ENCODE data around the gene PSME1. TPM values are rescaled to one million over a fixed set of nuclear protein-coding genes. Genes with fewer than 3 reads are reported as not detected.

The PSME1 gene
- polyA plus RNA-seq, 1 donor (not counting 4 experiments of a cell fraction or from before 2014, with no cell fraction given) = 75.1 TPM

DNA sequence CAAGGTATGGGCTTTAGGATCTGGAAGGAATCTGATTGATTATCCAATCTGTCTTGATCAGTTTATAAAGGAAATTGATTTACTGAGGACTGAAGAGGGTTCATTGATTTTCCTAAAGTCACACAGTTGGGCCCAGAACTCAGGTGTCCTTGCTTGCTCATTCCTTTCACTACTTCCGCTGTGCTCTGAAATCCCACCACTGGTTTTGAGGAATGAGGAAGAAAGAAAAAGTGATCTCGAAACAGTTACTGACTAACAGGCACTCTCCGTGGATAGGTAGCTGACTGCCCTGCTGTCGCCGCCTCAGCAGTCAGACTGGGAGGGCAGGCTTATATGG is 5.6 kb upstream of the PSME1 start, which contains the start of gene FITM1:
Gene FITM1 (plus strand): TSS at position 280 of the 337 bp plus-strand sequence. CDS start 905 bp downstream, outside the sequence.
- H3K9me3 ChIP-seq (ENCODE audit: control insufficient read depth, low read depth, low read length) = no peaks in the 10 kb centered on the region
- no peaks in the 10 kb centered on the region for H3K27me3 ChIP-seq (ENCODE audit: control insufficient read depth, extremely low read depth, insufficient read depth, low read length)
- no peaks in the 10 kb centered on the region for H3K79me2 ChIP-seq (ENCODE audit: control insufficient read depth, insufficient read depth, low read length)
- H3K27ac ChIP-seq (ENCODE audit: control insufficient read depth, insufficient read depth, low read length) = no peak within 1 kb of the TSS
- no peak within 1 kb of the TSS for H2AFZ ChIP-seq (ENCODE audit: control insufficient read depth, low read length)
- TF ChIP-seq, protein P1, sequence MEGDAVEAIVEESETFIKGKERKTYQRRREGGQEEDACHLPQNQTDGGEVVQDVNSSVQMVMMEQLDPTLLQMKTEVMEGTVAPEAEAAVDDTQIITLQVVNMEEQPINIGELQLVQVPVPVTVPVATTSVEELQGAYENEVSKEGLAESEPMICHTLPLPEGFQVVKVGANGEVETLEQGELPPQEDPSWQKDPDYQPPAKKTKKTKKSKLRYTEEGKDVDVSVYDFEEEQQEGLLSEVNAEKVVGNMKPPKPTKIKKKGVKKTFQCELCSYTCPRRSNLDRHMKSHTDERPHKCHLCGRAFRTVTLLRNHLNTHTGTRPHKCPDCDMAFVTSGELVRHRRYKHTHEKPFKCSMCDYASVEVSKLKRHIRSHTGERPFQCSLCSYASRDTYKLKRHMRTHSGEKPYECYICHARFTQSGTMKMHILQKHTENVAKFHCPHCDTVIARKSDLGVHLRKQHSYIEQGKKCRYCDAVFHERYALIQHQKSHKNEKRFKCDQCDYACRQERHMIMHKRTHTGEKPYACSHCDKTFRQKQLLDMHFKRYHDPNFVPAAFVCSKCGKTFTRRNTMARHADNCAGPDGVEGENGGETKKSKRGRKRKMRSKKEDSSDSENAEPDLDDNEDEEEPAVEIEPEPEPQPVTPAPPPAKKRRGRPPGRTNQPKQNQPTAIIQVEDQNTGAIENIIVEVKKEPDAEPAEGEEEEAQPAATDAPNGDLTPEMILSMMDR (optimal IDR thresholded peaks at IDR 0.05 in 1 of 3, IDR thresholded peaks at IDR 0.05 in 1 of 3, conservative IDR thresholded peaks at IDR 0.05 in 1 of 3; ENCODE audit: extremely low read depth in 1 of 3, insufficient read depth in 2 of 3, low read length in 3 of 3) = no peak
- TF ChIP-seq EZH2 (IDR thresholded peaks at IDR 0.05; ENCODE audit: low read length) = no peak
- H3K4me1 ChIP-seq (ENCODE audit: control insufficient read depth, extremely low read depth, insufficient read depth, low read length) = peaks cover 11% of the 10 kb centered on the region
- no peak within 1 kb of the TSS for H3K4me3 ChIP-seq (ENCODE audit: control insufficient read depth in 2 of 3, extremely low read depth in 1 of 3, insufficient read depth in 2 of 3, low read depth in 1 of 3, low read length in 3 of 3)
- no peak within 1 kb of the TSS for H3K4me2 ChIP-seq (ENCODE audit: control insufficient read depth, extremely low read depth, insufficient read depth, low read depth, low read length)
- DNase-seq (ENCODE audit: low read depth, low spot score) (no peak), FAIRE-seq (no peak)
- H3K36me3 ChIP-seq (ENCODE audit: control insufficient read depth in 2 of 2, extremely low read depth in 1 of 2, insufficient read depth in 2 of 2, low read length in 2 of 2) = no peaks in the 10 kb centered on the region
- no peaks in the 10 kb centered on the region for H3K9me1 ChIP-seq (ENCODE audit: control insufficient read depth, extremely low read depth, insufficient read depth, low read length)
- no peak within 1 kb of the TSS for H3K9ac ChIP-seq (ENCODE audit: control insufficient read depth, extremely low read depth, insufficient read depth, low read length)
- dilution Hi-C loops (cut with MboI; ENCODE audit: extremely low pct_ligation_motif_present, low sequenced_read_pairs) = no loop called here
- no peaks in the 10 kb centered on the region for H4K20me1 ChIP-seq (ENCODE audit: control insufficient read depth, extremely low read depth, insufficient read depth, low read length)

DNA sequence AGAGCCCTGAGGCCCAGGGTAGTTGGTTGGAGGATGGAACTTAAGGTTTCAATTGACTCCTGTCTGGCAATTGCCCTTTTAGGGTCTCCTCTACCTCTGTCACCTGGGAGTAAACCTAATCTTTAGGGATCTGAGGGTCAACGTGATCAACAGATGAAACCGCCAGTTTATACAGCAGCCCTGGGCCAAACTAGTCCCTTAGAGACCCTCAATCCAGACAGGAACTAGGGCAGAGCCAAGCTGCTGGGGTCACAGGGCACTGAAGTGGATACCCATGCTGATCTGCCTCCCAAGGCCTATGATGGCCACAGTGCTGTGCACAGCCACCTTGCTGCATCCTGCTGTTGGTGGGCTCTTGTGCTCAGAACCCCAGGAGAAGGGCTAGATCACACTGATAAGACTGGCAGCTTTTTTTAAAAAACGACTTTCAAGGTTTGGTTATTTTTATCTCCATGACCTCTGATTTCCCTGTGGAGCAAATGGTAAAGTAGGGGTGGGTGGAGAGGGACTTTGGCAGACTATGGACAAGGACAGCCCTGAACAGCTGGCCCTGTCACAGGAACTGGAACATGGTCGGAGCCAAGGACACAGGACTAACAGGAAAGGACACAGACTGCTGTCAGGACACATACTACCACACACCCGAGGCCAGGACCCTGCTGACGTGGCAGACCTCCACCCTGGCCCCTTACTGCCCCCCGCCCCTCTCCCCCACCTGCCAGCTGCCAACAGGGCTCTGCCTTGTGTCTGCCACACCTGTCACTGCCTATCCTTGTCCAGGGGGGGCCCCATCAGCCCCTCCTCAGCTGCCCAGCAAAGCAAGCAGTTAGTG is 5.1 kb upstream of the PSME1 start:
- no peak overlapping the region for H3K4me3 ChIP-seq (ENCODE audit: control insufficient read depth in 2 of 3, extremely low read depth in 1 of 3, insufficient read depth in 2 of 3, low read depth in 1 of 3, low read length in 3 of 3)
- H3K36me3 ChIP-seq (ENCODE audit: control insufficient read depth in 2 of 2, extremely low read depth in 1 of 2, insufficient read depth in 2 of 2, low read length in 2 of 2) = no peaks in the 10 kb centered on the region
- H3K4me2 ChIP-seq (ENCODE audit: control insufficient read depth, extremely low read depth, insufficient read depth, low read depth, low read length) = no peak overlapping the region
- H3K27me3 ChIP-seq (ENCODE audit: control insufficient read depth, extremely low read depth, insufficient read depth, low read length) = no peaks in the 10 kb centered on the region
- no peaks in the 10 kb centered on the region for H4K20me1 ChIP-seq (ENCODE audit: control insufficient read depth, extremely low read depth, insufficient read depth, low read length)
- no peak overlapping the region for H2AFZ ChIP-seq (ENCODE audit: control insufficient read depth, low read length)
- FAIRE-seq (no peak), DNase-seq (ENCODE audit: low read depth, low spot score) (no peak)
- no peak overlapping the region for H3K9ac ChIP-seq (ENCODE audit: control insufficient read depth, extremely low read depth, insufficient read depth, low read length)
- TF ChIP-seq, protein P1 (optimal IDR thresholded peaks at IDR 0.05 in 1 of 3, IDR thresholded peaks at IDR 0.05 in 1 of 3, conservative IDR thresholded peaks at IDR 0.05 in 1 of 3; ENCODE audit: extremely low read depth in 1 of 3, insufficient read depth in 2 of 3, low read length in 3 of 3) = no peak
- no peak for TF ChIP-seq EZH2 (IDR thresholded peaks at IDR 0.05; ENCODE audit: low read length)
- H3K9me3 ChIP-seq (ENCODE audit: control insufficient read depth, low read depth, low read length) = no peaks in the 10 kb centered on the region
- H3K4me1 ChIP-seq (ENCODE audit: control insufficient read depth, extremely low read depth, insufficient read depth, low read length) = peaks cover 15% of the 10 kb centered on the region
- dilution Hi-C loops (cut with MboI; ENCODE audit: extremely low pct_ligation_motif_present, low sequenced_read_pairs) = no loop called here
- no peaks in the 10 kb centered on the region for H3K79me2 ChIP-seq (ENCODE audit: control insufficient read depth, insufficient read depth, low read length)
- H3K9me1 ChIP-seq (ENCODE audit: control insufficient read depth, extremely low read depth, insufficient read depth, low read length) = no peaks in the 10 kb centered on the region
- no peak overlapping the region for H3K27ac ChIP-seq (ENCODE audit: control insufficient read depth, insufficient read depth, low read length)

Data from keratinocyte (primary cell).